ENCODE measurements around the gene FBN2. TPM values are rescaled to one million over a fixed set of nuclear protein-coding genes. Genes with fewer than 3 reads are reported as not detected.

Gene FBN2
- total and polyA plus RNA-seq, 11 donors = 7.4 to 28.0 (median 9.7) TPM

- Histone ChIP-seq H3K4me1 (no peaks in the 10 kb centered on the region), H3K27ac (no peak overlapping the region), H3K36me3 (no peaks in the 10 kb centered on the region), H3K27me3 (no peaks in the 10 kb centered on the region), H3K4me3 (no peak overlapping the region), H3K9me3 (no peaks in the 10 kb centered on the region)
- ATAC-seq (no peak), DNase-seq (no peak)
- intact Hi-C loops (cut with DNase I) = no loop called here
- 78 to 91% (median 86%) methylated on average over 3 of the region's 3 CpGs for WGBS, 4 donors
- TF ChIP-seq POLR2A (IDR thresholded peaks at IDR 0.05) (no peak), CTCF (IDR thresholded peaks at IDR 0.05) (no peak)
Measured at GRCh38 chr5:128380337-128380736, 157.7 kb downstream of the FBN2 start.

- WGBS, 4 donors = 95 to 98% (median 97%) methylated on average over 1 of the region's 1 CpG
- intact Hi-C loops (cut with DNase I) = loop anchor here in 1 of 10 donors (10.0 kb wide), 1 partner anchor 164 kb away; no protein-coding TSS in a partner anchor
- Histone ChIP-seq H3K27ac (no peak overlapping the region), H3K4me3 (no peak overlapping the region), H3K36me3 (no peaks in the 10 kb centered on the region), H3K27me3 (no peaks in the 10 kb centered on the region), H3K4me1 (no peaks in the 10 kb centered on the region), H3K9me3 (no peaks in the 10 kb centered on the region)
- DNase-seq (no peak), ATAC-seq (no peak)
- TF ChIP-seq CTCF (IDR thresholded peaks at IDR 0.05) (no peak), POLR2A (IDR thresholded peaks at IDR 0.05) (no peak)
Measured at GRCh38 chr5:128378632-128379031, 159.4 kb downstream of the FBN2 start.

GRCh38 chr5:128378196-128378595 is 159.8 kb downstream of the FBN2 start:
- Histone ChIP-seq H3K9me3 (no peaks in the 10 kb centered on the region), H3K4me1 (no peaks in the 10 kb centered on the region), H3K4me3 (no peak overlapping the region), H3K27me3 (no peaks in the 10 kb centered on the region), H3K36me3 (no peaks in the 10 kb centered on the region), H3K27ac (no peak overlapping the region)
- no peak for DNase-seq
- WGBS, 4 donors = 74 to 84% (median 84%) methylated on average over 2 of the region's 2 CpGs
- intact Hi-C loops (cut with DNase I) = loop anchor here in 1 of 10 donors (10.0 kb wide), 1 partner anchor 163 kb away; no protein-coding TSS in a partner anchor
- ATAC-seq = no peak
- TF ChIP-seq POLR2A (IDR thresholded peaks at IDR 0.05) = no peak
- TF ChIP-seq CTCF (IDR thresholded peaks at IDR 0.05) = no peak

- H3K4me3 ChIP-seq = no peak overlapping the region
- H3K27ac ChIP-seq = no peak overlapping the region
- ATAC-seq (no peak), DNase-seq (no peak)
- intact Hi-C loops (cut with DNase I) = loop anchor here in 1 of 10 donors (10.0 kb wide), 1 partner anchor 162 kb away; no protein-coding TSS in a partner anchor
- no peaks in the 10 kb centered on the region for H3K9me3 ChIP-seq
- no peaks in the 10 kb centered on the region for H3K4me1 ChIP-seq
- no peak for TF ChIP-seq POLR2A (IDR thresholded peaks at IDR 0.05)
- no peak for TF ChIP-seq CTCF (IDR thresholded peaks at IDR 0.05)
- WGBS, 4 donors = 53 to 69% (median 61%) methylated on average over 1 of the region's 1 CpG
- H3K36me3 ChIP-seq = peaks cover 0 to 5% (median 0%) of the 10 kb centered on the region in 9 donors
- H3K27me3 ChIP-seq = no peaks in the 10 kb centered on the region
Measured at GRCh38 chr5:128376577-128376976, 161.5 kb downstream of the FBN2 start.

All from heart left ventricle (tissue), 16 donors.